HG03469 (cell line): ENCODE data around the gene NIPAL1.

Experiments
- ATAC-seq: cut with Tn5 transposase; IDR thresholded peaks from one replicate; pipeline ENCODE4 v1.9.1; 2021; ENCODE audit warnings: mild to moderate bottlenecking, moderate library complexity, moderate number of reproducible peaks; ENCODE audit not compliant: unreplicated experiment

Gene NIPAL1

DNA sequence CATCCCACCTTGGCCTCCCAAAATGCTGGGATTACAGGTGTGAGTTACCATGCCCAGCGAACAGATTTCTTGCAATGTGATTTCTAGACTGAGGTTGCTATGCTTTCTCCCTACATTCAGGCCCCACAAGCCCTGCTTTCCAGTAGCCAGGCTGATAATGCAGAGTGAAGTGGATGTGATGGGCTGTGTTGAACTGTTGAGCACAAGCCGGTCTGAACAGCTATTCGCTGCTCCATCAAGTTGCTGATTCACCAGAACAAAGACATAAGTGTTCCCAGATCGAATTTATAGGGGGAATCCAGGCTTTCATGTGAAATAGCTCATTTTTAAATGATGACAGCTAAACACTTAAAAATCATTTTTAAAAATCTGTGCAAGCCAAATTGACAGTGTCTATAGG is 8.0 kb downstream of the NIPAL1 start:
- no peak for ATAC-seq

DNA sequence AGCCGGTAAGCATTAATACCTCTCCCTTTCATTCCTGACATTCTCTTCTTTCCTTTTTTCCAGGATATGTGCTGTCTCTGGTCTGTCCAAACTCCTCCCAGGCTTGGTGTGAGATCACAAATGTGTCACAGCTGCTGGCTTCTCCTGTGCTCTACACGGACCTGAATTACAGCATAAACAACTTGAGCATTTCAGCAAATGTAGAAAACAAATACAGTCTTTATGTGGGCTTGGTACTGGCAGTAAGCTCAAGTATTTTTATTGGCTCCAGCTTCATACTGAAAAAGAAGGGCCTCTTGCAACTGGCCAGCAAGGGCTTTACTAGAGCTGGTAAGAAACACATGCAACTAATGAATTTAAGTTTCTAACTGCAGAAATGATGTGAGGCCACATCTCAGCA is 8.4 kb downstream of the NIPAL1 start:
- ATAC-seq = no peak

DNA sequence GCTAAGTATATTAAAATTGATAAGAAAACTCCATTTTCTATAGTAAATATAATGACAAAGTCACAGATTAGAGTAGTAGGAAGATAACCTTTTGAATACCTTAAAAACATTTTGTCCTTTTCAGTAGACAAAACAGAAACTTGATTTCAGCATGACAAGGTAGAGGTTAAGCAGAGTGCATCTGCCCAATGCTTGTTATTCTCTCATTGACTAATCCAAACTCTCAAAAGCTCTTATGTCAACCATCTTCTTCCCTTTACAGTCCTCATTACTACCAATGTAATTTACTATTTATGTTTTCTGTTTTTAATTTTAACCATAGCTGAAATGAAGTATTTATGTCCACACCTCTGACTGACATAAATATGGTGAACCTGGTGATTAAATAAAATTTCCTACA is 11.1 kb downstream of the NIPAL1 start:
- ATAC-seq = no peak

DNA sequence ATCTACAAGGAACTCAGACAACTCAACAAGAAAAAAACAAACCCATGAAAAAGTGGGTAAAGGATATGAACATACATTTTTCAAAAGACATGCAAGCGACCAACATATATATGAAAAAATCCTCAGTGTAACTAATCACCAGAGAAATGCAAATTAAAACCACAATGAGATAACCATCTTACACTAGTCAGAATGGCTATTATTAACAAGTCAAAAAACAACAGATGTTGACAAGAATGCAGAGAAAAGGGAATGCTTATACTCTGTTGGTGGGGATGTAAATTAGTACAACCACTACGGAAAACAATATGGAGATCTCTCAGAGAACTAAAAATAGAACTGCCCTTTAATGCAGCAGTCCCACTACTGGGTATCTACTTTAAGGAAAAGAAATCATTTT is 12.1 kb downstream of the NIPAL1 start:
- peak; percentile 46 for ATAC-seq

DNA sequence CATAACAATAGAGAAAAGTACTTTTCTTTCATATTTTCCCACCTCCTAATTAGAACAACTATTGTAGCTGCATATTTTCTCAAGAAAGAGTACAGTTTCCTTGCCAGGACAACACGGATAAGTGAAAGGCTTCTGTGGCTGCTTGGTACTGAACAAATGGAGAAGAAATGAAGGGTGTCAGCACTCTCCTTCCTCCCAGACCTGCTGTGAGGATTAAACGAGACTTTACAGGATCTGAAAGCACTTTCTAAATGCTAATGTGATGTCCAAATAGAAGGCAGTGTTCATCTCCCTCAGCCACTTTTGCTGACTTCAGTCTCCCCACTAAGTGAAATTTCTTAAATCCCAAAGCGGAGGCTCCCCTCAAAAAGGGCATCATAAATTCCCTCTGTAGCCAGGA is 13.9 kb downstream of the NIPAL1 start:
- no peak for ATAC-seq

- ATAC-seq = no peak
Observed at GRCh38 chr4:48031802-48032525, 15.4 kb downstream of the NIPAL1 start.

GRCh38 chr4:48032721-48033120 is 16.1 kb downstream of the NIPAL1 start:
- no peak for ATAC-seq

- ATAC-seq = no peak
Observed at GRCh38 chr4:48033412-48033811, 16.8 kb downstream of the NIPAL1 start.

DNA sequence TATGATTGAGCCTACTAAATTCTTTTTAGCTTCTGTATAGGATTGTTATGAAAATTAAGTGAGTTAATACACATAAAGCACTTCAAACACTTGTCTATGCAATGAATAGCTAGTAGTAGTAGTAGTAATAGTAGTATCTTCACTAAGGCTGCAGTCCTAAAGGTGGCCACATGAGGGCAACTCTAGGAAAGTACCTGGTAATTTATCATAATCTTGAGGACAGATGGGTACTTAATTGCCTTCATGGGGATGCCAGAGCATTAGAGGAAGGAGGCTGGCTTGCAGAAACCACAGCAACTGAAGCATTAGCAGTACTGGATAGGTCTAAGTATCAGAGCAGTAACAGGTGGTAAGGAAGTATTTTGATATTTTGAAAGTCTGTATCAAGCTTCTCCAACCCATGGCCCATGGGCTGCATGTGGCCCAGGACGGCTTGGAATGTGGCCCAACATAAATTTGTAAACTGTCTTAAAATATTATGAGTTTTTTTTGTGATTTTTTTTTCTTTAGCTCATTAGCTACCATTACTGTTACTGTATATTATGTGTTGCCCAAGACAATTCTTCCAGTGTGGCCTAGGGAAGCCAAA is 17.3 kb downstream of the NIPAL1 start:
- ATAC-seq = no peak

GRCh38 chr4:48035952-48036351 is 19.4 kb downstream of the NIPAL1 start:
- ATAC-seq = no peak

GRCh38 chr4:48037117-48037462 is 20.5 kb downstream of the NIPAL1 start:
- no peak for ATAC-seq

GRCh38 chr4:48038666-48039065 is 22.1 kb downstream of the NIPAL1 start:
- no peak for ATAC-seq

- ATAC-seq = no peak
Observed at GRCh38 chr4:48039561-48039960, 23.0 kb downstream of the NIPAL1 start.

DNA sequence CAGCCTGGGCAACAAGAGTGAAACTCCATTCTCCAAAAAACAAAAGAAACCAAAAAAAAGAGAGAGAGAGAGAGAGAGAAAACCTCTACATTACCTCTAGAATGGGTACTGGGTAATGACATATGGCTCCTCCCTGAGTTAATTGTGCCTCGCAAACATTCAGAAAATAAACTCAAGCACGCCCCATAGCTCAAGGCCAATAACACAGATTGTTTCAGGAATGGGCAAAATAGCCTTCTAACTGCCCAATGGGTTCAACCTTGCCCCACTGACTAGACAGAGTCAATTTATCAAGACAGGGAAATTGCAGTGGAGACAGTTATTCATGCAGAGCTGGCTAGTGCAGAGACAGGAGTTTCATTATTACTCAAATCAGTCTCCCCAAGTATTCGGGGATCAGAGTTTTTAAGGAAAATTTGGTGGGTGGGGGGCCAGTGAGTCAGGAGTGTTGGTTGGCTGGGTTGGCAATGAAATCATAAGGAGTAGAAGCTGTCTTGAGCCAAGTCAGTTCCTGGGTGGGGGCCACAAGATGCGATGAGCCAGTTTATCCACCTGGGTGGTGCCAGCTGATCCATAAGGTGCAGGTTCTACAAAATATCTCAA is 25.1 kb downstream of the NIPAL1 start:
- ATAC-seq = no peak

DNA sequence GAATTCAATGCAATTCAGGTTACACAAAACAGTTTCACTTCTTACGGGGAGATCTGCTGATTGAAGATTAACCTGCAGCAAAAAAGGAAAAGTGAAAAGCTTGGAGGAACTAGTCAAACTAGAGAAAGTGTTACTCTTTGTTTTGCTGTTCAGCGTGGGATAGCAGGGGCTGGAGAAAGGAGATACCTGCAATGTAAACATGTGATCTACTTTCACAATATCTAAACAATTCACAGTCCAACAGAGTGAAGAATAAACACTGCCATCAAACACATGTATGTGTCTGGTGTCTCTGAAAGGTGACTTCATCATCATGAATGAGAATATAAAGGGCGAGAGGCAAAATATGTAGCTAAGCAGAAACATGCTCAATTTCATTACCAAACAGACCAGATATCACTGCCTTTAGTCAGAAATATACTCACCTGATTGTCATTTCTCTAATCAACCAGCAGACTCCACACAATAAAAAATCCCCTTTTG is 26.4 kb downstream of the NIPAL1 start:
- ATAC-seq = no peak

- no peak for ATAC-seq
Observed at GRCh38 chr4:48043504-48043903, 26.9 kb downstream of the NIPAL1 start.

GRCh38 chr4:48044298-48044697 is 27.7 kb downstream of the NIPAL1 start:
- no peak for ATAC-seq

GRCh38 chr4:48046059-48046458 is 29.5 kb downstream of the NIPAL1 start:
- ATAC-seq = no peak

GRCh38 chr4:48047421-48047844 is 30.9 kb downstream of the NIPAL1 start:
- peak; percentile 95 for ATAC-seq

- ATAC-seq = peak; percentile 1
Observed at GRCh38 chr4:48047896-48048295, 31.3 kb downstream of the NIPAL1 start.

DNA sequence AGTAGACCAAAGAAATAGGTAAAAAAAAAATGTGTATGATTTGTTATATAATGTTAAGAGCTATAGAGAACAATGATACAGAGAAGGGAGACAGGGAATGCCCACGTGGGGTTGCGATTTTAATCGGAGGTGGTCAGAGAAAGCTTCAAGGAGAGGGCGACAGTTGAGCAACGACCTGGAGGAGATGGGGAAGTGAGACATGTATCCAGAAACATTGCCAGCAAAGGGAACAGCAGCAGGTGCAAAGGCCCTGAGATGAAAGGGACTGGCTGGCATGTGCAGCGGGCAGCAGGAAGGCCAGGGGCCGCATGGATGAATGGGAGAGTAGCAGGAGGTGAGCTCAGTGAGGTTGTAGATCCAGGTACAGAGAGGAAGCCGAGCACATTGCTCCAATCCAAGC is 32.9 kb downstream of the NIPAL1 start:
- no peak for ATAC-seq

- ATAC-seq = no peak
Observed at GRCh38 chr4:48051078-48051477, 34.5 kb downstream of the NIPAL1 start.
